Dermis lymphatic vessel endothelial cell (primary cell): ENCODE data around the gene RGS17. TPM values are rescaled to one million over a fixed set of nuclear protein-coding genes. Genes with fewer than 3 reads are reported as not detected.

ENCODE experiments used
- total RNA-seq: library from RNA; depleted of rRNA; stranded (reverse); fragments of >200 nt; gene quantifications from 2 replicates; pipeline ENCODE4 v1.2.1, GENCODE V29; 2014

Gene RGS17, protein sequence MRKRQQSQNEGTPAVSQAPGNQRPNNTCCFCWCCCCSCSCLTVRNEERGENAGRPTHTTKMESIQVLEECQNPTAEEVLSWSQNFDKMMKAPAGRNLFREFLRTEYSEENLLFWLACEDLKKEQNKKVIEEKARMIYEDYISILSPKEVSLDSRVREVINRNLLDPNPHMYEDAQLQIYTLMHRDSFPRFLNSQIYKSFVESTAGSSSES
- 2.8 and 5.5 TPM in 2 replicates for total RNA-seq

DNA sequence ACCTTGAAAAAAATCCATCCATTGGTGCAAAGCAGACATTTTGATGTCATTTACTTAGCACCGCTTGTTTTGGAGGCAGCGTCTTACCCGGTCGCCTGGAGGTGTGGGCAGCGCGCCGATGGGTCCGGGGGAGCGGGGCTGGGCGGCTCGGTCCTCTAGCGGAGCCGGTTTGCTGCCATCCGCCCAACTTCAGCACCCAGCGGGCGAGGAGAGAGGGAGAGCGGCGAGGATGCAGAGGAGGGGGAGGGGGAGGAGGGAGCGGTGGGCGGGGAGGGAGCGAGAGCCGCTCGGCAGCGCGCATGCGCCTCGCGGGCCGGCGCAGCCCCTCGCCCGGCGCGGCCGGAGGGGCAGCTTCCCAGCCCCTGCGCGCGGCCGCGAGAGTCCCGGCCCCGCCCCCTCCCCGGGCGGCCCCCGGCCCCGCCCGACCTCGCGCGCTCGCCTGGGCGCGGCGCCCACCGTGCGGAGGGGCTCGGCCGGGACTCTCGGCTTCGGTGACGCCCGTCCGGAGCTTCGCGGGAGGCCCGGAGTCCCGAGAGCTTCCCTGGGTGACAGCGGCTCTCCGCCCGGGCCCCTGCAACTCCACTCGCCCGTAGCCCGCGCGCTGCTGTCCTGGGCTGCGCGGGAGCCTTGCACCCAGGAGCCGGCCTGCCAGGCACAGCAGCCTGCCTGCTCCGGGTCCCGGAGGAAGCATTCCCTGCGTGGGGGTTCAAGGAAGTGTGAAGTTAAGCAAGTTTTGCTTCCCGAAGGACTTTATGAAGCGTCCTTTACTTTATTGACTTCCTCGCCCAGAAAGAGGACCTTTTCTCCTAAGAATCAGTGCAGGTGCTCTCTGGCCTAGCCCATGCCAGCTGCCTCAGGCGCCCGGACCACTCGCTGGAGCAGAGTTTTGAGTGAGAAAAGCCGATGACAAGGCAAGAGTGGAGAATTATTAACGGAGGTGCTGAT is at the start of gene RGS17:
Gene RGS17, minus strand, starts transcription at position 246 of the 945 bp plus-strand sequence. CDS start 87,264 bp downstream, outside the sequence.

DNA sequence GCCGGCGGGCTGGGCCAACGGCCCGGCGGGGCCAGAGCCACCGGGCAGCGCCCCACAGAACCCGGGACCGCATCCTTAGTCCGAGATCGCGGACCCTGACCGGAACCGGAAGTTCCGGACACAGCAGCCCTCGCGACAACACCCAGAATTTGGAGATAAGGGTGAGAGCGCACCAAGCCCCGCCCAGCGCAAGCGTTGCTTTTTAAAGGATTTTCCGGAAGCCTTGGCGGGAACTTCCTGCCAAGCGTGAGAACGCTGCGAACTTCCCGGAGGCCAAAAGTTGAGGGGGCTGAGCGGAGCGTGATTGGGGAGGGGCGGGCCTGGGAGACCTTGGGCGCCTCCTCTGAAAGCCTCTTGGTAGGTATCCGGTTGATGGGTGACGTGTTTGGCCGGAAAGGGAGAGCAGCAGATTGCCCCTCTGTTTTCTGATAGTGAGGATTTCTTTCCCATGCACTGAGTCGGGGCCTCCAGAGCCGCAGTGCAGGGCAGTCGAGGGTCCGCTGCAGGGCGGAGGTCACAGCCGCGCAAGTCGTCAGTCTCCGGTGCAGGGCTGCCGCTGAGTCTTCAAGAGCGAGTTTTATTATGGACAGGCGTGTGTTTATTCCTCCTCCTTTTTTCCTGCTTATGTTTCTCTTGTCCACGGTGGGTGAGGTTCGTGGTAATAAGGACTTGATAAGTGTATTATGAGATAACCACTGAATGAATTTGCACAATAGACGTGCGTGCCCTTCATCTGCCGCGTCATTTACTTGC is 128.3 kb downstream of the RGS17 start, which contains the start of gene MTRF1L:
Gene MTRF1L, minus strand, starts transcription at position 97 of the 753 bp plus-strand sequence. Its CDS starts 24 bp downstream, at position 73.

DNA sequence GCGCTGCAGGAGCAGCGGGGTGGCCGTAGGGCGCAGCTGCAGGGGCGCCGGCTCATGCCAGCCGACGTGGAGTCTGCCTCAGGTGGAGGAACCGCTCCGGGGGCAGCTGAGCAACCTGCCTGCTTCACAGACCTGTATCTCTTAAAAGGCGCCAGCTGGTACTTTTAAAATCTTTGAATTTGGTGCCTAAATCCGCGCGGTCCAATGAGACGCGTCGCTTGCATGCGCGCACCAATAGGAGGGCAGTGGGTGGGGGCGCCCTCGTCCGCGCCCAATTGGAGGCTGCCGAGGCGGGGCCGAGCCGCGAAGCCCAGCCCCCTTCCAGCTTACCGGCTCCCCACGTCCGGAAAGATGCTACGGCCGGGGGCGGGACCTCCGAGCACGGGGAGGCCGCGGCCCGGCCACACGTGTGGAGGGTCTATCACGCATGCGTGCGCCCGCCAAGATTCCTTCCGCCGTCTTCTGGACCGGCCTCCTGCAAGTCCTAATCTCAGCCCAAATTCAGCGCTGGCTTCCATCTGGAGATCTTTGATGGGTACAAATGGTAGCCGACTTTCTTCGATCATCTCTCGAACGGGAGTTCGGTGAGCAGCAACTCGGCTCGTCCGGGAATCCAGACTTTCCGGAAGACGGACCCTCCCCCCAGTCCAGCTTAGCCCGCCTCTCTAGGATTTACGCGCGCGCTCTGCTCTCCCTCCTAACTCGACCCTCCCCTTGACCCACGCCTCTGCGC is 148.0 kb downstream of the RGS17 start, which contains the start of gene FBXO5:
Gene FBXO5, minus strand, starts transcription at position 138 of the 733 bp plus-strand sequence. Its CDS starts 82 bp downstream, at position 56.

Other genes with a start within 250 kb of the RGS17 start
- gene FBXO5, start 148.2 kb downstream of the RGS17 start, total RNA-seq = 4.4 and 5.6 TPM in 2 replicates
- gene MTRF1L, start 128.6 kb downstream of the RGS17 start, total RNA-seq = 13.5 and 18.8 TPM in 2 replicates